Endothelial cell of umbilical vein (primary cell): Measurements from ENCODE around the gene MMP8. TPM values are rescaled to one million over a fixed set of nuclear protein-coding genes. Genes with fewer than 3 reads are reported as not detected.
A peak's percentile ranks its signal among the peaks of the same experiment; 100 is the strongest.

ENCODE experiments used
- BruUV-seq: library from RNA; stranded (reverse); fragments of 400-500 nt; replicated peaks from 2 replicates; lab custom pipeline; 2021; lab: Mats Ljungman, UMichigan
- CTCF ChIA-PET: fragments of 300-600, 350-600 bp; sonication (Branson Sonifier 250); formaldehyde crosslinking; loops from one replicate; lab custom pipeline; 2021; ENCODE audit warnings: antibody characterized with exemption, inconsistent platforms; lab: Charles Lee
- POLR2A ChIA-PET: fragments of 300-600, 350-600 bp; sonication (Branson Sonifier 250); formaldehyde crosslinking; loops from one replicate; lab custom pipeline; 2021; ENCODE audit warnings: antibody characterized with exemption, inconsistent platforms; lab: Charles Lee
- DNase-seq: peaks from one replicate; pipeline ENCODE4 v3.0.0-alpha.2; 2011; ENCODE audit warnings: low read depth, low spot score
- FAIRE-seq: peaks from 2 replicates; lab custom pipeline; 2011; peaks lifted over from hg19 to GRCh38; lab: Jason Lieb, UNC
- H2AFZ ChIP-seq: 2 replicates; pipeline ENCODE4 v1.6.0; 2012; ENCODE audit warnings: low read depth, low read length, control low read depth, inconsistent platforms
- H3K27ac ChIP-seq: 2 replicates; pipeline ENCODE4 v1.5.1; 2011; ENCODE audit warnings: low read depth, mild to moderate bottlenecking, control low read depth, low read length, moderate library complexity; ENCODE audit not compliant: insufficient read depth
- H3K27me3 ChIP-seq, 2 experiments: 2 replicates each; pipeline versions ENCODE4 v1.6.0 to v1.6.1; 2011; ENCODE audit warnings: low read length in 2 of 2, mixed read lengths in 1 of 2; ENCODE audit not compliant: control insufficient read depth in 2 of 2, insufficient read depth in 2 of 2
- H3K36me3 ChIP-seq, 2 experiments: 2 replicates in 1 of 2; 3 replicates in 1 of 2; pipeline ENCODE4 v1.5.1; 2011; ENCODE audit warnings: low read length in 2 of 2, mild to moderate bottlenecking in 1 of 2, moderate library complexity in 1 of 2; ENCODE audit not compliant: control insufficient read depth in 2 of 2, insufficient read depth in 2 of 2; ENCODE audit errors: extremely low read depth in 1 of 2
- H3K4me1 ChIP-seq: 3 replicates; pipeline ENCODE4 v1.5.1; 2011; ENCODE audit warnings: mild to moderate bottlenecking, low read length; ENCODE audit not compliant: control insufficient read depth, insufficient read depth; ENCODE audit errors: extremely low read depth
- H3K4me2 ChIP-seq: 2 replicates; pipeline ENCODE4 v1.6.1; 2011; ENCODE audit warnings: low read length, control low read depth, mixed read lengths; ENCODE audit not compliant: insufficient read depth
- H3K4me3 ChIP-seq, 3 experiments: fragments of 200-600 bp in 1 of 3; sonication (generic), shearing (Covaris generic) in 1 of 3; replicated peaks in 1 of 3; 2 replicates each; pipeline ENCODE4 v1.5.1; 2011 to 2016; ENCODE audit warnings: control low read depth in 3 of 3, low read length in 3 of 3, mild to moderate bottlenecking in 2 of 3, inconsistent platforms in 1 of 3, low read depth in 1 of 3, moderate library complexity in 1 of 3; ENCODE audit not compliant: insufficient read depth in 1 of 3
- H3K79me2 ChIP-seq: 2 replicates; pipeline ENCODE4 v1.6.0; 2012; ENCODE audit warnings: low read length, inconsistent platforms; ENCODE audit not compliant: control insufficient read depth, insufficient read depth
- H3K9ac ChIP-seq: replicated peaks from 2 replicates; pipeline ENCODE3; 2011; ENCODE audit warnings: low read length, control low read depth; ENCODE audit not compliant: insufficient read depth; ENCODE audit errors: extremely low read depth
- H3K9me1 ChIP-seq: replicated peaks from 3 replicates; pipeline ENCODE4 v1.6.0; 2011; ENCODE audit warnings: mild to moderate bottlenecking, low read length; ENCODE audit not compliant: control insufficient read depth, insufficient read depth; ENCODE audit errors: extremely low read depth
- H3K9me3 ChIP-seq: replicated peaks from 2 replicates; pipeline ENCODE4 v1.5.1; 2012; ENCODE audit warnings: low read length, inconsistent platforms; ENCODE audit not compliant: control insufficient read depth, insufficient read depth
- H4K20me1 ChIP-seq: replicated peaks from 2 replicates; pipeline ENCODE3; 2011; ENCODE audit warnings: mild to moderate bottlenecking, low read length; ENCODE audit not compliant: control insufficient read depth, insufficient read depth; ENCODE audit errors: extremely low read depth
- CTCF ChIP-seq, 2 donors: IDR thresholded peaks; 1 replicate in 1 of 2; 2 replicates in 1 of 2; pipeline ENCODE4 v1.5.1; 2011; ENCODE audit warnings: low read length in 2 of 2, mild to moderate bottlenecking in 2 of 2, moderate library complexity in 2 of 2, control low read depth in 1 of 2, inconsistent platforms in 1 of 2, low read depth in 1 of 2; ENCODE audit not compliant: insufficient read depth in 1 of 2; ENCODE audit errors: extremely low read depth in 1 of 2
- EZH2 ChIP-seq: IDR thresholded peaks from 2 replicates; pipeline ENCODE4 v1.6.1; 2012; ENCODE audit warnings: borderline replicate concordance, low read depth, mild to moderate bottlenecking, moderate library complexity, low read length, inconsistent platforms; ENCODE audit not compliant: severe bottlenecking
- FOS ChIP-seq: IDR thresholded peaks from 2 replicates; pipeline ENCODE4 v1.6.1; 2011; ENCODE audit warnings: mild to moderate bottlenecking, low read length, moderate library complexity, borderline replicate concordance; ENCODE audit not compliant: insufficient read depth
- GATA2 ChIP-seq: IDR thresholded peaks from 2 replicates; pipeline ENCODE4 v1.7.0; 2011; ENCODE audit warnings: low read depth, mild to moderate bottlenecking, moderate library complexity, mixed read lengths, low read length; ENCODE audit not compliant: insufficient read length, insufficient read depth
- JUN ChIP-seq: IDR thresholded peaks from 2 replicates; pipeline ENCODE4 v1.6.1; 2011; ENCODE audit warnings: borderline replicate concordance, low read depth; ENCODE audit not compliant: insufficient read length, insufficient read depth
- MAX ChIP-seq: IDR thresholded peaks from 2 replicates; pipeline ENCODE4 v1.6.1; 2011; ENCODE audit not compliant: insufficient read depth, insufficient read length
- MYC ChIP-seq: IDR thresholded peaks from one replicate; pipeline ENCODE4 v1.6.1; 2011; ENCODE audit warnings: mild to moderate bottlenecking, low read depth, low read length
- POLR2A ChIP-seq: IDR thresholded peaks from 2 replicates; pipeline ENCODE4 v1.6.1; 2012; ENCODE audit warnings: low read depth, mild to moderate bottlenecking, control low read depth, low read length
- POLR2AphosphoS5 ChIP-seq: IDR thresholded peaks from 2 replicates; pipeline ENCODE4 v1.6.1; 2012; ENCODE audit warnings: low read depth, mild to moderate bottlenecking, control low read depth, low read length, moderate library complexity; ENCODE audit not compliant: insufficient read depth
- dilution Hi-C: fragments of 300-500 bp; cut with MboI; formaldehyde crosslinking; loops from one replicate; pipeline ENCODE4 v1.15.0; 2019; ENCODE audit warnings: low sequenced_read_pairs; ENCODE audit not compliant: extremely low pct_ligation_motif_present
- intact Hi-C: fragments of 100-400 bp; cut with micrococcal nuclease; formaldehyde crosslinking; loops from one replicate; pipeline ENCODE4 v1.10.0; 2022
- polyA plus RNA-seq, 4 experiments: library from polyadenylated mRNA; depleted of rRNA in 3 of 4; stranded (reverse) in 3 of 4; unstranded in 1 of 4; fragments of >200 nt; gene quantifications; 2 replicates each; pipeline versions ENCODE4 v1.2.1 to v1.2.3, GENCODE V29; 2011 to 2012; ENCODE audit warnings: missing spikeins in 1 of 4
- total RNA-seq: library from RNA; stranded (reverse); gene quantifications from 2 replicates; pipeline ENCODE4 v1.2.3, GENCODE V29; 2021

Gene MMP8
- total and polyA plus RNA-seq, 2 donors (not counting 3 experiments of a cell fraction or from before 2014, with no cell fraction given) = not detected

GRCh38 chr11:102763440-102763839, 38.7 kb upstream of the MMP8 start:
- Histone ChIP-seq H3K27ac (no peak overlapping the region), H3K9ac (no peak overlapping the region), H3K4me2 (peak overlapping the region; percentile 1), H2AFZ (no peak overlapping the region), H3K4me1 (peaks cover 43% of the 10 kb centered on the region), H4K20me1 (no peaks in the 10 kb centered on the region), H3K27me3 (no peaks in the 10 kb centered on the region), H3K36me3 (no peaks in the 10 kb centered on the region), H3K9me1 (no peaks in the 10 kb centered on the region), H3K4me3 (no peak overlapping the region), H3K79me2 (no peaks in the 10 kb centered on the region), H3K9me3 (no peaks in the 10 kb centered on the region)
- ChIA-PET CTCF (no interaction called here), POLR2A (no interaction called here)
- FAIRE-seq = no peak
- BruUV-seq = no TSS peak
- TF ChIP-seq CTCF (IDR thresholded peaks at IDR 0.05; ENCODE audit: extremely low read depth in 1 of 2, insufficient read depth in 1 of 2, low read depth in 1 of 2, low read length in 2 of 2) (no peak), GATA2 (peak; percentile 74), EZH2 (no peak), FOS (peak; percentile 76)
- intact Hi-C loops (loop anchor here (1.0 to 10.0 kb wide), 2 partner anchors 8 to 849 kb away; partner anchors contain the start of genes ANGPTL5 and CEP126), dilution Hi-C loops (no loop called here)
- peak; percentile 30 for DNase-seq

- DNase-seq (peak; percentile 45), FAIRE-seq (peak; percentile 15)
- Histone ChIP-seq H3K9me3 (no peaks in the 10 kb centered on the region), H3K27me3 (no peaks in the 10 kb centered on the region), H2AFZ (peak overlapping the region; percentile 18), H3K4me3 (no peak overlapping the region), H3K36me3 (no peaks in the 10 kb centered on the region), H3K4me1 (peaks cover 50% of the 10 kb centered on the region), H3K9me1 (no peaks in the 10 kb centered on the region), H3K4me2 (peak overlapping the region; percentile 14), H3K9ac (peak overlapping the region; percentile 36), H3K27ac (peak overlapping the region; percentile 4), H4K20me1 (no peaks in the 10 kb centered on the region), H3K79me2 (no peaks in the 10 kb centered on the region)
- dilution Hi-C loops = no loop called here
- intact Hi-C loops = loop anchor here (10.0 kb wide), 1 partner anchor 848 kb away; the partner anchor contains the start of genes ANGPTL5 and CEP126
- no TSS peak for BruUV-seq
- POLR2A ChIA-PET = no interaction called here
- CTCF ChIA-PET = interaction anchor here (0.7 to 3.1 kb wide), 12 partner anchors 8 to 274 kb away, joined by 3 to 25 read pairs (median 4); partner anchors contain the start of gene MMP10
- TF ChIP-seq FOS (peak; percentile 87), GATA2 (peak; percentile 70), POLR2A (no peak), MAX (no peak), JUN (peak; percentile 50), POLR2AphosphoS5 (no peak), MYC (no peak), CTCF (IDR thresholded peaks at IDR 0.05; ENCODE audit: extremely low read depth in 1 of 2, insufficient read depth in 1 of 2, low read depth in 1 of 2, low read length in 2 of 2) (no peak), EZH2 (no peak)
These were observed 37.6 kb upstream of the MMP8 start for GRCh38 chr11:102762361-102762767.
